Eye (tissue), 1 donor: ENCODE measurements around the gene FAM13A.
"Not testable (repeated sequence)": the region's sequence is repeated elsewhere in the genome, so short reads cannot be mapped to it uniquely, and the experiment has no call there.

Experiments
- DNase-seq: peaks from one replicate; pipeline ENCODE4 v3.0.0-alpha.2; 2015

The FAM13A gene

DNA sequence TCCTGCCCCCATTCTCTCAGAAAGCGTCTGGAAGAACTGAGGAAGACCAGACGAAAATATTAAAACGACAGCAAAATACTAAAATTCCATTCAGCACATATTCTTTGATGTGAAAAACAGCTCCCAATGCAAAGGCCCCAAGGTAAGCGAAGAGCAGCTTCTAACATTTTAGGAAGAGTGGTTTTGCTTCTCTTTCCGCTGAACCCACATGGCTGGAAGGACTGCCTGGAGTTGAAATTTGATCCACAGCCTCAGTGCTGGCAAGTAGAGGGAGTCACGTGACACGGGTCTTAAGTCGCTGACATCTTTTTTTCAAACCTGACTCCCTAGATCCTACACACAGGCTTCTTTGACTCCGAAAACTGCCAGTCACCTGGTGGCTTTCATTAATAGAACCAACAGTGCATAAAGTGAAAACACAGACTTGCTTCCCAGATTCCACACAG is at the start of gene FAM13A:
Gene FAM13A, minus strand, starts transcription at position 233 of the 446 bp plus-strand sequence. Its CDS starts 221 bp downstream, at position 12.
- peak; percentile 97 for DNase-seq

DNA sequence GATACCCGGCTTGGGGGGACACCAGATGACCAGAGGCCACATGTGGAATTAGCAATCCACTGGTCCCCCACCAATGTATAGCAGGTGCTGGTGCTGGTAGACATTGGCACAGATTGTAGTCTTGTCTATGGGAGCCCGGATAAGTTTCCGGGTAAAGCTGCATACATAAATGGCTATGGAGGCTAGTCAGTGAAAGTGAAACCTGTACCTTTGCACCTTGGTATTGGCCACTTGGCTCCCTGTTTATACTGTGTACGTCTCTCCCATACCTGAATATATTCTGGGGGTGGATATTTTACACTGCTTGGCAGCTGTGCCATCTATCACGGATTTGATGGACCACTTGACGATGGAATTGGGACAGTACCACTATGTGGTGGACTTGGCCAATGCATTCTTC is 48.7 kb upstream of the FAM13A start:
- no peak for DNase-seq

- no peak for DNase-seq
Observed at GRCh38 chr4:89101256-89102161, 44.5 kb upstream of the FAM13A start.

DNA sequence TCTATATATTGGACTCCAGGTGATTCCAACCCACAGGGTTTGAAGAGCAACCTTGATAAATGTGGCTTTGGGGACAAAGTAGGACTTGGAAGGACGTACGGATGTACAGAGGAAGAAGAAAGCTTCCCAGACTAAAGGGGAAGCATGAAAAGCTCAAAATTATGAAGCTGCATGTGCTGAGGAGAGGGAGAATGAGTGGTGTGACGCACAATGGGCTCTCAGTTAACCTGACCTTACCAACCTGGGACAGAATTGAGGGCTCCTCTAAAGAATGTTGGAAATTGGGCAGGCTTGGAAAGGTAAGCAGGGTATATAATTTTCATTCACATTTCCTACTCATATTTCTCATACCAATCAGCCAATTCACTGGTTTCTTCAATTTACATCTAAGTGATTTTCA is 43.9 kb upstream of the FAM13A start:
- no peak for DNase-seq

- no peak for DNase-seq
Observed at GRCh38 chr4:89099471-89099870, 42.5 kb upstream of the FAM13A start.

- DNase-seq, result no peak
Observed at GRCh38 chr4:89099034-89099433, 42.0 kb upstream of the FAM13A start.

- DNase-seq, result no peak
Observed at GRCh38 chr4:89078300-89078699, 21.3 kb upstream of the FAM13A start.

DNA sequence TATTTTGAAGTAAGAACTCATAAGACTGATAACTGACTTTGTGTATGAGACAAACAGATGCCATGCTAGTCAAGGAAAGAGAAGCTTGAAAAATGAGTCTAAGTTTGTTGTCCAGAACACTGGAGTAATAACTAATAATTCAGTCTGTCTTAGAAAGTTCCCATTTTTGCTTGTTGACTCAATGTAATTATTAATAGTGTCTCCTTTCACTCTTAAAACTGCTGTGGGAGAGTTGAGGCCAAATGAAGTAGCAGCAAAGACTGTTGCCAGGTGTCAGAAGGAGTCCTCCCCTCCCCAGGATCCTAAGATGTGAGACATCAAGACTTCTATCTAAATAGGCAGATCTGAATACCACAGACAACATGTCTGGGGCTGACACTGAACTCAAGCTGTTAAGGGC is 20.8 kb upstream of the FAM13A start:
- DNase-seq, result no peak

DNA sequence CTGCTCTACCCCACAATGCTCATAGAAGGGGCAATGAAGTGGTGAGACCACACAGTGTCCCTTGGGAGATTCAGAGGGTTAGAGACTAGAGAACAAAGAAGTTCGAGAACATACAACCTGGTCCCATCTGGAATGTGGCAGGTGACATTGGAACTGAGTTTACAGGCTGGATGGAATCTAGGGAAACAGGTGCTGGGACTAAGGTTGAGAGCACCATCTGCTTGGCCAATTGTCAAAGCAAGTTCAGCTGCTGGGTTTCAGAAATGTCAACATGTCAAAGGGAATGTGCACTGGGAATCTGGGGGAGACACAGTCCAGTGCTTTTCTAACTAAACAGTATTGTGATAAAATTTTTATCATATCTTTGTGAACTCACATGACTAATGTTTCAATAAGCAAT is 15.9 kb upstream of the FAM13A start:
- no peak for DNase-seq

- DNase-seq, result no peak
Observed at GRCh38 chr4:89071311-89071710, 14.3 kb upstream of the FAM13A start.

- no peak for DNase-seq
Observed at GRCh38 chr4:89070041-89070440, 13.1 kb upstream of the FAM13A start.

GRCh38 chr4:89069481-89069880 is 12.5 kb upstream of the FAM13A start:
- no peak for DNase-seq

- DNase-seq, result no peak
Observed at GRCh38 chr4:89067417-89067816, 10.4 kb upstream of the FAM13A start.

DNA sequence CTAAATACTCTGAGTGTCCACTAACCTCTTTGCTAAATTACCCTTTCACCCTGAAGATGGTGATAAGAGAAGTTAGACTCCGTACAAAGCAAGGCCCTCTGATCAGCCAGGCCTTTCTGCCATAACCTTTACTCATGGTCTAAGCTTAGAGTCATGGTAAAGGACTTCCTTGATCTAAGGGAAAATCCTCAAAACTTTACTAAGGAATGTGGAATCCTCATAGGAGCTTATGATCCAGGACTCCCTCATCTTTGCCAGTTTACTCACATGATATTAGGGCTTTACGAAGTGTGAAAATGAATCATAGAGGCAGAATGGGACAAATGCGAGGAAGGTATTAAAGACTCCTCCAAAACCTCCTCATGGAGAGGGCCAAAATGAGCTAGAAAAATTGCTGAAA is 7.9 kb upstream of the FAM13A start:
- no peak for DNase-seq

GRCh38 chr4:89057844-89058243 is 859 bp upstream of the FAM13A start:
- DNase-seq, result not testable (repeated sequence)

- DNase-seq, result no peak
Observed at GRCh38 chr4:89056292-89056952, 563 bp downstream of the FAM13A start.

DNA sequence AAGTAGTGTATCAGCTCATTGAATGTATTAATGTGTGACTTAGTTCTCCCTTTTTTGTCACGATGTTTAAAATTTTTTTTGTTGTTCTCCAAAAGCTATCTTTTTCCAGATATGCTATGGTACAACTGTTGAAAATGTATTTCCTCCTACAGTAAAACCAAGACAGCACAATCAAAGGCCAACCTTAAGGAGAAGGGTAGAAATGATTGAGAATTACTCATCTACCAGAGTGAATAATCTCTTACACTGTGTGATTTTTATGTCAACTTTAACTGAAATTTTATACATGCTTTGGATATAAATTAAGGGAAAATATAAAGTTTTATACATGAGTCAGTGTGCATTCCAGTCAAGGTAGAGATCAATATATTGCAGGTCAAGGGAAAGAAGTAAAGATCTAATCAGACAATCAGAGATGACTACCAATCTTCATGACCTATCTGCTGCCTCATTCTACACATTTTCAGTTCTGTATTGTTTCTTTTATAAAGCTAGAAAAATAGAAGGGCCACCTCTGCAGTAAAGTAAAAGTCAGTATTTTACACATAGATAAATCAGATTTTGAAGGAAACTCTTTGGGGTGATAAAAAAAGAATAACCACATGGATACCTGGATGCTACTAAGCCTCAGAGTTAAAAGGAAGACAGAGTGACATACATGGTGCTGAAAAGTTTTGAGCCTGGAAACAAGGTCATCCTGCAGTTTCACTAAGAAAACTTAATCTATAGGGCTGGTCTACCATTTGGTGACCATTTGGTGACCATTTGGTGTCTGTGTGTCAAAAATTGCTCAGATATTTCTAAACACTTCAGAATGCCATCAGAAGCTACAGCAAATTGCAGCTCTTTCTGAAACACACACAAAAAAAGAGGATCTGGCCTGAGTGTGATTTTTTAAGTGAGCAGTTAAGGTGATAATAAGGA is 1.6 kb downstream of the FAM13A start:
- DNase-seq, result peak; percentile 20

- DNase-seq, result no peak
Observed at GRCh38 chr4:89054627-89055026, 2.4 kb downstream of the FAM13A start.

- DNase-seq, result no peak
Observed at GRCh38 chr4:89049853-89050252, 7.1 kb downstream of the FAM13A start.

DNA sequence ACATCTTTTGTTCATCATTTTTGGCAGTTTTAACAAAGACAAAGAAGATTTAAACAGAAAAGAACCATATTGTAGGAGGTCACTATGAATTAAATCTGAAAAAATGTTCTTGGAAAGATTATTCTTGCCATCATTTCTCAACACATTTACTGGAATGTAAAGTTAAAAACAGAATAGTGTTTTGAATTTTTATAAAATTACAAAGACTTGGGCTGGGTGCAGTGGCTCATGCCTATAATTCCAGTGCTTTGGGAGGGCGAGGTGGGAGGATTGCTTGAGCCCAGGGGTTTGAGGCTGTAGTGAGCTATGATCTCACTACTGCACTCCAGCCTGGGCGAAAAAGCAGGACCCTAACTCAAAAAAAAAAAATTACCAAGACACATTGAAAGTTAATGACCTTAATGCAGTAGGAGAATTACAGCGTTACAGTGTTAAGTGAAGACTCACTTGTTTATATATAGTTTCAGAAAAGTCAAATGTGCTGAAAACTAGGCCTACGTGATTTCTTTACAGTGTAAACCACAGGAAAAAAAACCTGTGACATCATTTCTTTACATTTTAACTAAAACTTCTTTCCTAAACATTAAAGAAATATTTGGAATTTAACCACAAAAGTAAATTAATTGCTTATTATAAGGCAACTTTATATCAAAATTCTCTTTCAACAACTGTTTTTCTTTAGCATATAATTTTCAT is 7.9 kb downstream of the FAM13A start:
- no peak for DNase-seq

- DNase-seq, result no peak
Observed at GRCh38 chr4:89044147-89044900, 12.7 kb downstream of the FAM13A start.

- DNase-seq, result no peak
Observed at GRCh38 chr4:89042055-89042454, 14.9 kb downstream of the FAM13A start.
